H9 (cell line): ENCODE results near the gene RNASE9. TPM values are rescaled to one million over a fixed set of nuclear protein-coding genes. Genes with fewer than 3 reads are reported as not detected.

Experiments
- DNase-seq: peaks from one replicate; pipeline ENCODE4 v3.0.0-alpha.2; 2017
- H2AFZ ChIP-seq: one replicate; pipeline ENCODE4 v1.6.1; 2013; ENCODE audit warnings: mild to moderate bottlenecking, low read length, control low read depth, moderate library complexity
- H2AK5ac ChIP-seq: 2 replicates; pipeline ENCODE4 v1.6.1; 2013; ENCODE audit warnings: low read length, control low read depth, mixed read lengths; ENCODE audit not compliant: insufficient read length
- H2BK120ac ChIP-seq: one replicate; pipeline ENCODE4 v1.6.1; 2013; ENCODE audit warnings: low read depth, mild to moderate bottlenecking, low read length, control low read depth, inconsistent platforms; ENCODE audit not compliant: poor library complexity, severe bottlenecking
- H2BK12ac ChIP-seq: 2 replicates; pipeline ENCODE4 v1.6.1; 2013; ENCODE audit warnings: low read length, control low read depth, mixed read lengths, low read depth; ENCODE audit not compliant: insufficient read length
- H2BK15ac ChIP-seq: 2 replicates; pipeline ENCODE4 v1.6.1; 2013; ENCODE audit warnings: low read depth, low read length, control low read depth
- H2BK20ac ChIP-seq: one replicate; pipeline ENCODE4 v1.6.1; 2013; ENCODE audit warnings: low read depth, mild to moderate bottlenecking, low read length, control low read depth, inconsistent platforms; ENCODE audit not compliant: poor library complexity, severe bottlenecking
- H2BK5ac ChIP-seq: 2 replicates; pipeline ENCODE4 v1.6.1; 2013; ENCODE audit warnings: low read length, control low read depth, mixed read lengths; ENCODE audit not compliant: insufficient read length
- H3K14ac ChIP-seq: 2 replicates; pipeline ENCODE4 v1.6.1; 2013; ENCODE audit warnings: low read length, control low read depth; ENCODE audit not compliant: insufficient read depth
- H3K18ac ChIP-seq: 2 replicates; pipeline ENCODE4 v1.6.1; 2013; ENCODE audit warnings: low read depth, mild to moderate bottlenecking, mixed read lengths, low read length, control low read depth; ENCODE audit not compliant: insufficient read length
- H3K23ac ChIP-seq: 2 replicates; pipeline ENCODE4 v1.6.1; 2013; ENCODE audit warnings: low read length, control low read depth, mixed read lengths, low read depth; ENCODE audit not compliant: insufficient read length
- H3K23me2 ChIP-seq: 2 replicates; pipeline ENCODE4 v1.6.1; 2013; ENCODE audit warnings: low read depth, mild to moderate bottlenecking, mixed read lengths, low read length, control low read depth; ENCODE audit not compliant: insufficient read length, poor library complexity, severe bottlenecking
- H3K27ac ChIP-seq: 2 replicates; pipeline ENCODE4 v1.5.1; 2013; ENCODE audit warnings: low read length, control low read depth, mixed read lengths, low read depth; ENCODE audit not compliant: insufficient read length
- H3K27me3 ChIP-seq: 2 replicates; pipeline ENCODE4 v1.6.1; 2013; ENCODE audit warnings: low read length, control low read depth, inconsistent platforms; ENCODE audit not compliant: insufficient read depth
- H3K4ac ChIP-seq: 2 replicates; pipeline ENCODE4 v1.6.1; 2013; ENCODE audit warnings: low read depth, mild to moderate bottlenecking, control low read depth, inconsistent platforms, low read length, moderate library complexity
- H3K4me1 ChIP-seq: 2 replicates; pipeline ENCODE4 v1.6.1; 2013; ENCODE audit warnings: low read length, control low read depth, inconsistent platforms; ENCODE audit not compliant: insufficient read depth
- H3K4me2 ChIP-seq: 2 replicates; pipeline ENCODE4 v1.6.1; 2013; ENCODE audit warnings: low read length, control low read depth, mixed read lengths; ENCODE audit not compliant: insufficient read length, insufficient read depth
- H3K56ac ChIP-seq: 2 replicates; pipeline ENCODE4 v1.6.1; 2013; ENCODE audit warnings: low read depth, mild to moderate bottlenecking, mixed read lengths, low read length, control low read depth; ENCODE audit not compliant: insufficient read length
- H3K79me1 ChIP-seq: 2 replicates; pipeline ENCODE4 v1.6.1; 2013; ENCODE audit warnings: low read depth, mild to moderate bottlenecking, moderate library complexity, low read length, control low read depth, inconsistent platforms; ENCODE audit not compliant: insufficient read depth, poor library complexity, severe bottlenecking
- H3K79me2 ChIP-seq: 2 replicates; pipeline ENCODE4 v1.6.1; 2013; ENCODE audit warnings: low read length, control low read depth, inconsistent platforms; ENCODE audit not compliant: insufficient read depth
- H3K9ac ChIP-seq: 2 replicates; pipeline ENCODE4 v1.6.1; 2013; ENCODE audit warnings: low read length, control low read depth, mixed read lengths; ENCODE audit not compliant: insufficient read length; ENCODE audit errors: extremely low read depth
- H3K9me3 ChIP-seq: one replicate; pipeline ENCODE4 v1.6.1; 2013; ENCODE audit warnings: low read depth, low read length, inconsistent platforms; ENCODE audit not compliant: control insufficient read depth
- H3T11ph ChIP-seq: one replicate; pipeline ENCODE4 v1.6.1; 2013; ENCODE audit warnings: mild to moderate bottlenecking, low read length, control low read depth, inconsistent platforms
- H4K20me1 ChIP-seq: one replicate; pipeline ENCODE4 v1.6.1; 2013; ENCODE audit not compliant: control insufficient read depth, insufficient read length, insufficient read depth
- H4K5ac ChIP-seq: 2 replicates; pipeline ENCODE4 v1.6.1; 2013; ENCODE audit warnings: low read depth, mild to moderate bottlenecking, mixed read lengths, low read length, control low read depth; ENCODE audit not compliant: insufficient read length
- H4K8ac ChIP-seq: replicated peaks from 2 replicates; pipeline ENCODE4 v1.6.1; 2013; ENCODE audit warnings: low read length, control low read depth, mixed read lengths, low read depth; ENCODE audit not compliant: insufficient read length
- H4K91ac ChIP-seq: 2 replicates; pipeline ENCODE4 v1.6.1; 2013; ENCODE audit warnings: low read depth, mild to moderate bottlenecking, moderate library complexity, mixed read lengths, low read length, control low read depth; ENCODE audit not compliant: insufficient read length
- H3K27ac Mint-ChIP-seq, 3 experiments: 2 replicates in 2 of 3; 3 replicates in 1 of 3; pipeline ENCODE4 v1.8.0; 2020 to 2021; ENCODE audit warnings: mixed read lengths in 3 of 3, mild to moderate bottlenecking in 1 of 3, moderate library complexity in 1 of 3
- H3K27me3 Mint-ChIP-seq: 2 replicates; pipeline ENCODE4 v1.8.0; 2021; ENCODE audit warnings: low read depth, mild to moderate bottlenecking, moderate library complexity, mixed read lengths
- H3K36me3 Mint-ChIP-seq, 3 experiments: 2 replicates in 2 of 3; 3 replicates in 1 of 3; pipeline ENCODE4 v1.8.0; 2020 to 2021; ENCODE audit warnings: low read depth in 3 of 3, mixed read lengths in 3 of 3; ENCODE audit not compliant: insufficient read depth in 1 of 3
- H3K4me1 Mint-ChIP-seq, 2 experiments: 2 replicates each; pipeline ENCODE4 v1.8.0; 2020; ENCODE audit warnings: mixed read lengths in 2 of 2
- H3K4me3 Mint-ChIP-seq, 2 experiments: 2 replicates in 1 of 2; 3 replicates in 1 of 2; pipeline ENCODE4 v1.8.0; 2020 to 2021; ENCODE audit warnings: mild to moderate bottlenecking in 2 of 2, mixed read lengths in 2 of 2, moderate library complexity in 1 of 2
- H3K9me3 Mint-ChIP-seq, 2 experiments: 2 replicates in 1 of 2; 3 replicates in 1 of 2; pipeline ENCODE4 v1.8.0; 2020; ENCODE audit warnings: mild to moderate bottlenecking in 2 of 2, mixed read lengths in 2 of 2, moderate library complexity in 1 of 2
- CTCF ChIP-seq: fragments of 200-600 bp; sonication (generic); conservative IDR thresholded peaks from 3 replicates; pipeline ENCODE4 v1.8.0; 2021; ENCODE audit warnings: antibody characterized with exemption, mild to moderate bottlenecking
- WGBS: extraction: QIAGEN DNeasy Blood & Tissue Kit; methylation state at CpG from one replicate; pipeline ENCODE4 v1.1.7; 2013; ENCODE audit warnings: missing lambda C conversion rate, low lambda C conversion rate, mixed read lengths; ENCODE audit not compliant: insufficient read length; ENCODE audit errors: extremely low coverage; 5-methylcytosine and 5-hydroxymethylcytosine counted together
- total RNA-seq: library from RNA; stranded (reverse); gene quantifications from 2 replicates; pipeline ENCODE4 v1.2.1, GENCODE V29; 2021

Gene RNASE9
- total RNA-seq, 1 experiment from 2014 or later, result not detected

- Histone ChIP-seq H2BK20ac (no peak overlapping the region), H3K23ac (no peak overlapping the region), H3K9ac (no peak overlapping the region), H3K79me2 (no peaks in the 10 kb centered on the region), H3K18ac (no peak overlapping the region), H3K56ac (no peak overlapping the region), H3K4me1 (no peaks in the 10 kb centered on the region), H2BK15ac (no peak overlapping the region), H3K4me2 (no peak overlapping the region), H3K9me3 (no peaks in the 10 kb centered on the region), H4K91ac (no peak overlapping the region), H4K20me1 (no peaks in the 10 kb centered on the region), H2BK12ac (no peak overlapping the region), H3T11ph (no peak overlapping the region), H2BK5ac (no peak overlapping the region), H3K23me2 (no peaks in the 10 kb centered on the region), H2BK120ac (no peak overlapping the region), H3K27ac (no peak overlapping the region), H3K4ac (no peak overlapping the region), H3K27me3 (no peaks in the 10 kb centered on the region), H4K8ac (no peak overlapping the region), H2AFZ (no peak overlapping the region), H3K14ac (no peak overlapping the region), H3K79me1 (no peaks in the 10 kb centered on the region), H4K5ac (no peak overlapping the region), H2AK5ac (no peak overlapping the region)
- WGBS, result no CpG with 5 or more reads among the region's 12 CpGs
- TF ChIP-seq CTCF, result no peak
- Mint-ChIP-seq H3K9me3 (no peaks in the 10 kb centered on the region), H3K36me3 (no peaks in the 10 kb centered on the region), H3K4me3 (no peak overlapping the region), H3K4me1 (peaks cover 2 to 6% of the 10 kb centered on the region in 2 experiments; a peak in 3 of 4 replicates), H3K27me3 (no peaks in the 10 kb centered on the region), H3K27ac (no peak overlapping the region; a peak in 1 of 7 replicates)
- no peak for DNase-seq
Measured at GRCh38 chr14:20601522-20601921, 40.7 kb upstream of the RNASE9 start.
